ENCODE measurements around the gene FCGR3A. TPM values are rescaled to one million over a fixed set of nuclear protein-coding genes. Genes with fewer than 3 reads are reported as not detected.
"Not testable (repeated sequence)": the region's sequence is repeated elsewhere in the genome, so short reads cannot be mapped to it uniquely, and the experiment has no call there.

FCGR3A gene
- total RNA-seq, 6 donors from 2014 or later, result 20.8 to 237 (median 82.8) TPM

DNA sequence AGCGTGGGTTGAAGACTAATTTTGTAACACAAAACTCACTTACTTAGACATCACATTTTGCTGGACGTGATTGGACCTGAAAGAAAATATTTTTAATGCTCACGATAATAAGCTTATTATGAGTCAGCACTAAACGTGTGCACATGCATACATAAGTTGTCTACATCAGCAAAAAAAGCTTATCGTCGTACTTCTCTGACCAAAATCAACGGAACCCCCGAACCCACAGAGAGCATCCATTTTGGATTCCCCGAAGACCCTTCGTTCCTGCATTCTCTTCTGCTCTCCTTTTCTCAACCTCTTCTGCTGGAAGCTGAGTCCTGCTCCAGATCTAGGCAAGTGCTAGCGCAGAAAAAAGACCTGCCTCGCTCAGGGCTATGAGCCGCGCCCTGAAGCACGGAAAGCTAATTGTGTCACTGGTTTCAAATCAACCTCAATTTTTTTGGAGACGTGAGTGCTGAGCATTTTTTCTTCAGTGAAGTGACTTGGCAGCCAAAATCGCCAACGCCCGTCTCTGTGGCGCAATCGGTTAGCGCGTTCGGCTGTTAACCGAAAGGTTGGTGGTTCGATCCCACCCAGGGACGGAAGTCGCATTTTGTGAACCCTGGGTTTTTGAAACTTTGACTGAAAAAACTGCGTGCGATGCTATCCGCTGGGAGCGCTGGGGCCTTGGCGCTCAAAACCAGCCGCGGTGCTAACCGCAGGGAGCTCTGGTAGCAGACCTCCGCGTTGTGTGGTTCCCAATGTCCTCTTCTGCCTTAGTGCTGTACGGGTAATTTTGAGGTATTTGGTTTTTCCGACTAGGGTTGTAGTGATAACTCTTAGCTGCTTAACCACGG lies 9.7 kb downstream of the FCGR3A start:
- ATAC-seq (ENCODE audit: low FRiP score in 2 of 2) (peak; percentile 61 to 83), DNase-seq (peak; percentile 74 to 79)
- TF ChIP-seq POLR2AphosphoS5 (IDR thresholded peaks at IDR 0.05), result peak; percentile 32 to 50
- TF ChIP-seq POLR2A (IDR thresholded peaks at IDR 0.05), result peak in 1 of 4 donors; percentile 44
- peaks cover 0 to 14% (median 8%) of the 10 kb centered on the region in 4 donors for H3K4me1 ChIP-seq
- not testable (repeated sequence) for H3K36me3 ChIP-seq, H3K27me3 ChIP-seq, H3K9me3 ChIP-seq
- peak overlapping the region; percentile 29 to 49 (median 40) for H3K4me3 ChIP-seq
- H3K27ac ChIP-seq, result peak overlapping the region; percentile 52 to 54 (median 54)
- WGBS, 2 donors, result 6 to 10% methylated on average over 26 to 41 of the region's 41 CpGs

DNA sequence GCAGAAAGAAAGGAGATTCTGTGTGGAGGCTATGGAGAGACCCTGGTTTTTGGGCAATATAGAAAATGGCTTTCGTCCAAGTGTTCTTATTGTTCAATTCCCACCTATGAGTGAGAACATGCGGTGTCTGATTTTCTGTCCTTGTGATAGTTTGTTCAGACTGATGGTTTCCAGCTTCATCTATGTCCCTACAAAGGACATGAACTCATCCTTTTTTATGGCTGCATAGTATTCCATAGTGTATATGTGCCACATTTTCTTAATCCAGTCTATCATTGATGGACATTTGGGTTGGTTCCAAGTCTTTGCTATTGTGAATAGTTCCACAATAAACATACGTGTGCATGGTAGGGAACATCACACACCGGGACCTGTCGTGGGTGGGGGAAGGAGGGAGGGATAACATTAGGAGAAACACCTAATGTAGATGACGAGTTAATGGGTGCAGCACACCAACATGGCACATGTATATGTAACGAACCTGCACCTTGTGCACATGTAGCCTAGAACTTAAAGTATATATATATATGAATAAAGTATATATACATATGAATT lies 10.6 kb downstream of the FCGR3A start:
- not testable (repeated sequence) for H3K9me3 ChIP-seq; H3K27ac ChIP-seq; H3K36me3 ChIP-seq; ATAC-seq (ENCODE audit: low FRiP score in 2 of 2); H3K4me3 ChIP-seq; H3K27me3 ChIP-seq; DNase-seq
- 87 to 89% methylated on average over 7 of the region's 7 CpGs for WGBS, 2 donors
- peaks cover 0 to 14% (median 8%) of the 10 kb centered on the region in 4 donors for H3K4me1 ChIP-seq

DNA sequence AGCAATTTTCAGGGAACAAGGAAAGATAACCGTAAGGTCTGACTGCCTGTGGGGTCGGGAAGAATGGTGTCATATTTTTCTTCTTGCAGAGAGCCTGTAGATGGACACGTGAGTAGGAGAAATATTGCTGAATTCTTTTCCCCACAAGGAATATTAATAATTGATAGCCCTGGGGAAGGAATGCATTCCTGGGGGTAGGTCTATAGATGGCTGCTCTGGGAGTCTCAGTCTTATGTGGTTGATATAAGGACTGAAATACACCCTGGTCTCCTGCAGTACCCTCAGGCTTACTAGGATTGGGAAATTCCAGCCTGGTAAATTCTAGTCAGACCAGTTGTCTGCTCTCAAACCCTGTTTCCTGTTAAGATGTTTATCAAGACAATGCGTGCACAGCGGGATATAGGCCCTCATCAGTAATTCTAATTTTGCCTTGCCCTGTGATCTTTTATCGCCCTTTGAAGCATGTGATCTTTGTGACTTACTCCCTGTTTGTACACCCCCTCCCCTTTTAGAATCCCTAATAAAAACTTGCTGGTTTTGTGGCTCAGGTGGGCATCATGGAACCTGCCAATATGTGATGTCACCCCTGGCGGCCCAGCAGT lies 12.4 kb downstream of the FCGR3A start:
- WGBS, 2 donors, result 67 to 70% methylated on average over 7 of the region's 7 CpGs
- not testable (repeated sequence) for H3K27ac ChIP-seq; H3K36me3 ChIP-seq; ATAC-seq (ENCODE audit: low FRiP score in 2 of 2); DNase-seq; H3K9me3 ChIP-seq; H3K4me3 ChIP-seq; H3K27me3 ChIP-seq
- H3K4me1 ChIP-seq, result peaks cover 0 to 16% (median 9%) of the 10 kb centered on the region in 4 donors

DNA sequence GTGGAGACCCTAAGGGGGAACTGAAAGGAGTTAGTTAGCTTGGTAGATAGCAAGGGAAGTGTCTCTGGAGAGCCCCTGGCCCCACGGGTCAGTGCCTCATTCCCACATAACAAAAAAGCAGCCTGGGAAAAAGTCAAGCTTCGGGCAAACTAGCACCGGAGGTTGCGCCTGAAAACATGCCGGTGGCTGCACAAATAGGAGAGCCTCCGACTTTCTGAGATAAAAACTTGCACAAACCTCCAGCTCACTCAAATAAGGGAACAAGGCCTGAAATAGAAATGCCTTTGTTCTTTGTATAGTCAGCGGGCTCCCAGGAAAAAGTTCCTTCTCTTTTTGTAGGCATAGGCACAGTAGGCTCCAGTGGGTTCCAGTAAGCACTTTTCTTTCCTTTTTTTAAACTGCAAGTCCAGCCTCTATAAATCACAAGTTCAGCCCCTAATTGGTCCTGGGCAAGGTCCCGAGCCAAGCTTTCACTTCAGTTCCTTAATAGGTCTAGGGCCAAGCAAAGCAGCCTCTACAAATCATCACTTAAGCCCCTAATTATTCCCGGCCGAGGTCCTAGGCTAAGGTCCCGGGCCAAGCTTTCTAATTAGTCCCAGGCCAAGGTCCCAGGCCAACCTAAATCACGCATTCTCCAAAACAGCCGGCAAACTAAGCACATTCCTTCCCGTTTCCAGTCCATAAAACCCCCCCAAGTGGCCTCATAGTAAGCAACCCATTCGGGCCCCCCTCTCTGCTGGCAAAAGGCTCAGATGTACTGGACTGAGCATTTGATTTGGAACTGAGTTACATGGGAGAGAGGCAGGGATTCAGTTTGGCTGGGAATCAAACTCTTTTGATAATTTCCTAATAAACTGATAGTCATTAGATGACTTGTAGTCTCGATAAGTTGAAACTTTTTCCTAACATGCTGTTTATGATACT lies 16.7 kb downstream of the FCGR3A start:
- not testable (repeated sequence) for H3K9me3 ChIP-seq; H3K27me3 ChIP-seq; ATAC-seq (ENCODE audit: low FRiP score in 2 of 2); H3K36me3 ChIP-seq; DNase-seq; H3K4me3 ChIP-seq
- Histone ChIP-seq H3K27ac (peak overlapping the region in 2 of 4 donors; percentile 60 to 71), H3K4me1 (peaks cover 0 to 11% (median 3%) of the 10 kb centered on the region in 4 donors)
- peak in 1 of 4 donors; percentile 21 for TF ChIP-seq POLR2A (IDR thresholded peaks at IDR 0.05)
- WGBS, 2 donors, result 61 to 68% methylated on average over 15 to 16 of the region's 16 CpGs

DNA sequence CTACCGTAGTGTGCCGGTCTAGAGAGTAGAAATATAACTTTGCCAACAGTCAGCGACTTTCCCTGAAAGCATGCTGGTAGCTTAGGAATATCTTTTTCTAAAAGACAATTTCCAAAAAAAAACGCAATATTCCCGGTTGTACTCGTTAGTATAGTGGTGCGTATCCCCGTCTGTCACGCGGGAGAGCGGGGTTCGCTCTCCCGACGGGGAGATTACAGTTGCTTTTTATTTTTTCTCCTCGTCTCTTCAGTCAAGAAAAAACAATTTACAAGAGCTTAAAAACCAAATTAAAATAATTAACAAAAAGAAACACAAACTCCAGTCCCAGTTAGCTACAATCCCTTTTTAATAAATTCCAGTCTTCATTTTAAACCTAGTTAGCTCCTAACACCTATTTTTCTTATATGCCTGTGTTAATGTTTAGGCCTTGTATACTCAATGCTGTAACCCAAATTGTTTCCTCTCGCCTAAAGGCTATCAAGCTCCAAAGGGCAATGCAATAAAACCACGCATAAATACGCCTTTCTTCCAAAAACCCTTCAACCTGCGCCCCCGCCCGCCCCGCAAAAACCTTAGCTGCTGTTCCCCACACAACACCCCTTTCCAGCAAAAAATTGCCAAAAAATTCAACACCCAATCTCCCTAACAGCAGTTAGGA lies 17.5 kb downstream of the FCGR3A start:
- H3K4me1 ChIP-seq, result peaks cover 0 to 11% (median 3%) of the 10 kb centered on the region in 4 donors
- no peak overlapping the region for H3K4me3 ChIP-seq
- H3K9me3 ChIP-seq, result no peaks in the 10 kb centered on the region
- ATAC-seq (ENCODE audit: low FRiP score in 2 of 2) (no peak), DNase-seq (peak in 1 of 2 donors; percentile 22)
- no peaks in the 10 kb centered on the region for H3K27me3 ChIP-seq
- 86 to 87% methylated on average over 22 of the region's 22 CpGs for WGBS, 2 donors
- TF ChIP-seq EP300 (IDR thresholded peaks at IDR 0.05) (no peak), POLR2A (IDR thresholded peaks at IDR 0.05) (no peak), POLR2AphosphoS5 (IDR thresholded peaks at IDR 0.05) (no peak)
- TF ChIP-seq, protein P1, sequence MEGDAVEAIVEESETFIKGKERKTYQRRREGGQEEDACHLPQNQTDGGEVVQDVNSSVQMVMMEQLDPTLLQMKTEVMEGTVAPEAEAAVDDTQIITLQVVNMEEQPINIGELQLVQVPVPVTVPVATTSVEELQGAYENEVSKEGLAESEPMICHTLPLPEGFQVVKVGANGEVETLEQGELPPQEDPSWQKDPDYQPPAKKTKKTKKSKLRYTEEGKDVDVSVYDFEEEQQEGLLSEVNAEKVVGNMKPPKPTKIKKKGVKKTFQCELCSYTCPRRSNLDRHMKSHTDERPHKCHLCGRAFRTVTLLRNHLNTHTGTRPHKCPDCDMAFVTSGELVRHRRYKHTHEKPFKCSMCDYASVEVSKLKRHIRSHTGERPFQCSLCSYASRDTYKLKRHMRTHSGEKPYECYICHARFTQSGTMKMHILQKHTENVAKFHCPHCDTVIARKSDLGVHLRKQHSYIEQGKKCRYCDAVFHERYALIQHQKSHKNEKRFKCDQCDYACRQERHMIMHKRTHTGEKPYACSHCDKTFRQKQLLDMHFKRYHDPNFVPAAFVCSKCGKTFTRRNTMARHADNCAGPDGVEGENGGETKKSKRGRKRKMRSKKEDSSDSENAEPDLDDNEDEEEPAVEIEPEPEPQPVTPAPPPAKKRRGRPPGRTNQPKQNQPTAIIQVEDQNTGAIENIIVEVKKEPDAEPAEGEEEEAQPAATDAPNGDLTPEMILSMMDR (IDR thresholded peaks at IDR 0.05), result no peak
- H3K36me3 ChIP-seq, result no peaks in the 10 kb centered on the region
- peak overlapping the region in 2 of 4 donors; percentile 60 to 71 for H3K27ac ChIP-seq

Data from upper lobe of left lung (tissue), 6 donors.